K562 (cell line): ENCODE measurements around the gene WIPF2. TPM values are rescaled to one million over a fixed set of nuclear protein-coding genes. Genes with fewer than 3 reads are reported as not detected.

ENCODE experiments used
- AFF4 ChIP-seq: sonication (generic); formaldehyde crosslinking; IDR thresholded peaks from 2 replicates; pipeline ENCODE4 v1.8.0; 2023; ENCODE audit warnings: mild to moderate bottlenecking, missing genetic modification reagents
- C11orf30 ChIP-seq: fragments of 450-650 bp; IDR thresholded peaks from 2 replicates; pipeline ENCODE4 v1.6.1; 2016; ENCODE audit warnings: low read depth, mild to moderate bottlenecking
- ERF ChIP-seq: fragments of 450-650 bp; formaldehyde crosslinking; IDR thresholded peaks from 2 replicates; pipeline ENCODE4 v1.4.0; 2020; ENCODE audit warnings: mild to moderate bottlenecking, mixed read lengths
- ETV6 ChIP-seq, 3 experiments: fragments of 150-350 bp in 1 of 3; sonication (generic) in 1 of 3; formaldehyde crosslinking in 1 of 3; IDR thresholded peaks; 2 replicates each; pipeline versions ENCODE4 v1.6.1 to v1.8.0; 2014 to 2022; ENCODE audit warnings: borderline replicate concordance in 2 of 3, low read depth in 2 of 3, antibody characterized with exemption in 1 of 3, low read length in 1 of 3, mild to moderate bottlenecking in 1 of 3, missing genetic modification reagents in 1 of 3
- FOS ChIP-seq: IDR thresholded peaks from 3 replicates; pipeline ENCODE4 v1.6.1; 2011; ENCODE audit not compliant: insufficient read length; ENCODE audit errors: extremely low read depth
- LEF1 ChIP-seq: fragments of 450-650 bp; IDR thresholded peaks from 2 replicates; pipeline ENCODE4 v1.6.1; 2016; ENCODE audit warnings: mild to moderate bottlenecking
- MECOM ChIP-seq: fragments of 250-450 bp; sonication (Bioruptor Pico); IDR thresholded peaks from 2 replicates; pipeline ENCODE4 v1.8.0; 2022; ENCODE audit warnings: inconsistent platforms
- MEIS2 ChIP-seq: fragments of 450-650 bp; IDR thresholded peaks from 2 replicates; pipeline ENCODE4 v1.6.1; 2014; ENCODE audit warnings: mild to moderate bottlenecking; ENCODE audit not compliant: partially characterized antibody
- NUFIP1 ChIP-seq: fragments of 450-650 bp; IDR thresholded peaks from 2 replicates; pipeline ENCODE4 v1.6.1; 2018; ENCODE audit not compliant: partially characterized antibody
- PTRF ChIP-seq: fragments of 450-650 bp; IDR thresholded peaks from 2 replicates; pipeline ENCODE4 v1.6.1; 2016; ENCODE audit warnings: mild to moderate bottlenecking, missing genetic modification characterization, missing compliant biosample characterization
- SMARCA5 ChIP-seq: fragments of 450-650 bp; IDR thresholded peaks from 2 replicates; pipeline ENCODE4 v1.6.1; 2016
- TAF1 ChIP-seq: IDR thresholded peaks from 2 replicates; pipeline ENCODE4 v1.6.1; 2011; ENCODE audit warnings: mild to moderate bottlenecking, low read length, moderate library complexity; ENCODE audit not compliant: insufficient read depth, control insufficient read depth, severe bottlenecking; ENCODE audit errors: extremely low read depth
- TRIM24 ChIP-seq, 2 experiments: fragments of 450-650 bp; IDR thresholded peaks; 2 replicates each; pipeline ENCODE4 v1.6.1; 2016
- ZKSCAN1 ChIP-seq: fragments of 150-350 bp; IDR thresholded peaks from 2 replicates; pipeline ENCODE4 v1.6.1; 2016; ENCODE audit warnings: low read depth, low read length
- ZNF449 ChIP-seq: fragments of 250-450 bp; sonication (Bioruptor Pico); IDR thresholded peaks from 2 replicates; pipeline ENCODE4 v1.8.0; 2022; ENCODE audit warnings: moderate library complexity, mild to moderate bottlenecking, inconsistent platforms
- ZNF584 ChIP-seq: fragments of 200-800 bp; sonication (Bioruptor generic); IDR thresholded peaks from 2 replicates; pipeline ENCODE4 v1.6.1; 2016; ENCODE audit warnings: low read depth, mild to moderate bottlenecking, missing genetic modification characterization, missing compliant biosample characterization
- ZNF778 ChIP-seq: fragments of 450-650 bp; formaldehyde crosslinking; IDR thresholded peaks from 2 replicates; pipeline ENCODE4 v1.4.0; 2020; ENCODE audit warnings: mild to moderate bottlenecking, moderate library complexity
- polyA plus RNA-seq, 8 experiments: library from polyadenylated mRNA; depleted of rRNA in 4 of 8; stranded (reverse) in 5 of 8; unstranded in 3 of 8; fragments of >200 nt; fragmentation: Nextera tagmentation in 2 of 8; fragmentation: Illumina TruSeq in 1 of 8; extraction: Ambion mirVana in 2 of 8; extraction: Trizol in 1 of 8; gene quantifications; 2 replicates each; pipeline versions ENCODE4 v1.2.1 to v1.2.3, GENCODE V29; 2011 to 2014; ENCODE audit warnings: inconsistent platforms in 1 of 8, missing spikeins in 1 of 8
- total RNA-seq, 7 experiments: library from RNA; depleted of rRNA in 6 of 7; stranded (reverse); fragments of >200 nt in 6 of 7; fragmentation: Illumina TruSeq in 2 of 7; extraction: Trizol in 2 of 7; gene quantifications; 2 replicates each; pipeline versions ENCODE4 v1.2.1 to v1.2.3, GENCODE V29; 2011 to 2021; ENCODE audit warnings: low replicate concordance in 1 of 7
- TF ChIP-seq, protein P1 (sequence below): sonication (generic); formaldehyde crosslinking; IDR thresholded peaks from 2 replicates; pipeline ENCODE4 v1.8.0; 2022; ENCODE audit warnings: mild to moderate bottlenecking, missing genetic modification reagents

WIPF2 gene
- total and polyA plus RNA-seq, 9 of the 15 experiments (the other 6 are each of a cell fraction or from before 2014, with no cell fraction given): 3.6 to 15.0 (median 5.3) TPM

DNA sequence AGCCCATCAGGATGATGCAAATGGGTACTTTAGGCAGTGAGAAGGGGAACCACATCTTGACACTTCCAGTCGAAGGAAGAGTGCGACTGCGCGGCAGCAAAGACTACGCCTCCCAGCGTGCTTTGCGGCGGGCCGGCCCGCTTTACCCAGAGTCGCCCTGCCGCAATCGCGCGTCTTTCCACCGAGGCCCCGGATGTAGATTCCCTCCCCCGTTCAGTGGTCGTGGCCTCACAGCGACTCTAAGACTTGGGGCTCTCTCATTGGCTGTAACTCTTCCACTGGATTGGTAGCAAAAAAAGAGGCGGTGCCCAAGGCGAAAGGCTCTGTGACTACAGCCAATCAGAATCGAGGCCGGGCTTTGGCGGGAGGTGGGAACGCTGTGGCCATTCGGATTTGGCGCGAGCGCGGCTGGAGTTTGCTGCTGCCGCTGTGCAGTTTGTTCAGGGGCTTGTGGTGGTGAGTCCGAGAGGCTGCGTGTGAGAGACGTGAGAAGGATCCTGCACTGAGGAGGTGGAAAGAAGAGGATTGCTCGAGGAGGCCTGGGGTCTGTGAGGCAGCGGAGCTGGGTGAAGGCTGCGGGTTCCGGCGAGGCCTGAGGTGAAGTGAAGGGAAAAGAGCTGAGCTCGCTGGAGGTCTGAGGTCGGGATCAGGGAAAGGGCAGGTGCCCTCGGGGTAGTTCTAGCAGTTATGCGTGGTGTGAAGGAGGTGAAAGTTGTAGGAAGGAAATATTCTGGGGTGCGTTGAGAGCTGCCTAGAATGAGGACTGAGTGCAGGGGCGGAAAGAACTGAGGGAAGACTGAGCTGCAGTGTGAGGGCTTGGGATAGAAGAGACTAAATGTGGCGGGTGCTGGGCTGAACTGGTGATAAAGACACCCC lies 68.6 kb downstream of the WIPF2 start, which contains the start of gene CDC6 (continued):
- TF ChIP-seq TAF1 (peak; percentile 99), ZNF584 (CRISPR knock-in tag) (no peak), LEF1 (no peak; the same call in 1 of the 2 replicates), ZNF449 (CRISPR knock-in tag) (no peak), PTRF (tag) (no peak), SMARCA5 (no peak), ETV6 (IDR thresholded peaks at IDR 0.05; ENCODE audit: borderline replicate concordance in 1 of 2, low read depth in 2 of 2, low read length in 1 of 2) (no peak), ETV6 (CRISPR knock-in tag; IDR thresholded peaks at IDR 0.05; ENCODE audit: borderline replicate concordance) (no peak), MEIS2 (peak; percentile 32), AFF4 (no peak), C11orf30 (peak; percentile 68), TRIM24 (IDR thresholded peaks at IDR 0.05) (no peak), ZKSCAN1 (no peak), FOS (peak; percentile 84), ZNF778 (no peak), ERF (CRISPR knock-in tag) (no peak), MECOM (no peak), NUFIP1 (no peak)
- TF ChIP-seq, protein P1, sequence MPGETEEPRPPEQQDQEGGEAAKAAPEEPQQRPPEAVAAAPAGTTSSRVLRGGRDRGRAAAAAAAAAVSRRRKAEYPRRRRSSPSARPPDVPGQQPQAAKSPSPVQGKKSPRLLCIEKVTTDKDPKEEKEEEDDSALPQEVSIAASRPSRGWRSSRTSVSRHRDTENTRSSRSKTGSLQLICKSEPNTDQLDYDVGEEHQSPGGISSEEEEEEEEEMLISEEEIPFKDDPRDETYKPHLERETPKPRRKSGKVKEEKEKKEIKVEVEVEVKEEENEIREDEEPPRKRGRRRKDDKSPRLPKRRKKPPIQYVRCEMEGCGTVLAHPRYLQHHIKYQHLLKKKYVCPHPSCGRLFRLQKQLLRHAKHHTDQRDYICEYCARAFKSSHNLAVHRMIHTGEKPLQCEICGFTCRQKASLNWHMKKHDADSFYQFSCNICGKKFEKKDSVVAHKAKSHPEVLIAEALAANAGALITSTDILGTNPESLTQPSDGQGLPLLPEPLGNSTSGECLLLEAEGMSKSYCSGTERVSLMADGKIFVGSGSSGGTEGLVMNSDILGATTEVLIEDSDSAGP: no peak
